Activated CD4-positive, alpha-beta memory T cell treated with anti-CD3 and anti-CD28 coated beads, Interleukin-2, amount 10 ng/mL, durations not matched to agents 7 days and 5 days (primary cell): Measurements from ENCODE around the gene ZNF497. TPM values are rescaled to one million over a fixed set of nuclear protein-coding genes. Genes with fewer than 3 reads are reported as not detected.

Experiments
- CTCF ChIA-PET: fragments of 350-600 bp; sonication (Branson Sonifier 250); formaldehyde crosslinking; loops from one replicate; lab custom pipeline; 2021; ENCODE audit warnings: antibody characterized with exemption, inconsistent platforms; lab: Charles Lee
- POLR2A ChIA-PET: fragments of 350-600 bp; sonication (Branson Sonifier 250); formaldehyde crosslinking; loops from one replicate; lab custom pipeline; 2021; ENCODE audit warnings: antibody characterized with exemption; lab: Charles Lee
- DNase-seq: peaks from one replicate; pipeline ENCODE4 v3.0.0-alpha.2; 2020
- H3K27ac Mint-ChIP-seq: one replicate; pipeline ENCODE4 v1.8.0; 2021; ENCODE audit warnings: mild to moderate bottlenecking, mixed read lengths
- H3K27me3 Mint-ChIP-seq: one replicate; pipeline ENCODE4 v1.8.0; 2021; ENCODE audit warnings: mixed read lengths
- H3K36me3 Mint-ChIP-seq: one replicate; pipeline ENCODE4 v1.8.0; 2021; ENCODE audit warnings: low read depth, mixed read lengths
- H3K4me1 Mint-ChIP-seq: one replicate; pipeline ENCODE4 v1.8.0; 2021; ENCODE audit warnings: mixed read lengths
- H3K4me3 Mint-ChIP-seq: one replicate; pipeline ENCODE4 v1.8.0; 2021; ENCODE audit warnings: mild to moderate bottlenecking, mixed read lengths
- H3K9me3 Mint-ChIP-seq: one replicate; pipeline ENCODE4 v1.8.0; 2021; ENCODE audit warnings: mixed read lengths
- total RNA-seq, 2 experiments: library from RNA; stranded (reverse); gene quantifications; one replicate each; pipeline ENCODE4 v1.2.3, GENCODE V29; 2021

Gene ZNF497
- total RNA-seq, 2 experiments from 2014 or later, result 1.1 to 1.2 TPM

DNA sequence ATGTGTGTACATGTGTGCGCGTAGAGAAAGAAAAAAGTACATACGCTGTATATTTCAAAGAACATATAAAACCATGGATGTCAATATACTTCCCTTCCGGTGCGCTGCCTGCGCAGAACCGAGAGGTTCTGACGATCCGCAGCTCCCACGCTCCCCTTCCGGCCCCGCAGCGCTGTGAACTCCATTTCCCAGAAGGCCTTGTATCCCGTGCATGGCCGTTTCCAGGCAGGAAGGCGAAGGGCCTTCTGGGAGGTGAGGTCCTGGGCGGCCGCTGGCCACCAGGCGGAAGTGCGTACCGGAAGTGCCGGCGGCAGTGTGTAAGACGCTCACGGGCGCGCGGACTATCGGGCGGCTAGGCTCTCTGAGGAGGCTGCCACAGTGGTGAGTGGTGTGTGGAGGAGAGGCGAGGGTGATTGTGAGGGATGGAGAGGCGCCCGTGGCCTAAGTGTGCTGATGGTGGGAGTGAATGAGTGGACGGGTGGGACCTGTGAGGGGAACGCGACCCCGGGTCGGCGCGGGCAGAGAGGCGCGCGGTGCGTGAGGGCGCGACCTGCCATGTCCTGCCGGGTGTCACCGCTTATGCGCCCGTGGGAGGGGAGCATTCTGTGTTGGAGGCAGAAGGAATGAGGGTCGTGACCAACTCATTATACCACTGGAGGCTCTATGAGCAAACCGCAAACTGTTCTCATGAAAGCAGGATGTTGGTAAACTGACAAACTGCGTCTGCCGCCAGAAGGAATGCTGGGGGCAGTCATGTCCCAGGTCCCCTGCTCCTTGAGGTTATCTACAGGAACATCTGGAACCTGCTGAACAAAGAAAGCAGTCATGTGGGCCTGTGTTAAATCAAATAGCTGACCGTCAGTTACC is 57.3 kb downstream of the ZNF497 start, which contains the start of gene ERVK3-1:
ERVK3-1 (plus strand) TSS at position 313 of the 867 bp plus-strand sequence. CDS start 6,792 bp downstream, outside the sequence.
- Mint-ChIP-seq H3K4me3 (peak within 1 kb of the TSS; percentile 100), H3K27me3 (no peaks in the 10 kb centered on the region), H3K9me3 (peaks cover 24% of the 10 kb centered on the region), H3K4me1 (peaks cover 49% of the 10 kb centered on the region), H3K36me3 (peaks cover 86% of the 10 kb centered on the region), H3K27ac (peak within 1 kb of the TSS; percentile 100)
- ChIA-PET CTCF (interaction anchor here (1.7 kb wide), 1 partner anchor 76 kb away, joined by 4 read pairs; the partner anchor contains the start of gene ZNF544), POLR2A (interaction anchor here (0.6 to 2.7 kb wide), 19 partner anchors 9 to 215 kb away, joined by 3 to 23 read pairs (median 4); partner anchors contain the start of genes RPS5, ZBTB45, ZNF274 and ZNF497)
- peak; percentile 96 for DNase-seq

DNA sequence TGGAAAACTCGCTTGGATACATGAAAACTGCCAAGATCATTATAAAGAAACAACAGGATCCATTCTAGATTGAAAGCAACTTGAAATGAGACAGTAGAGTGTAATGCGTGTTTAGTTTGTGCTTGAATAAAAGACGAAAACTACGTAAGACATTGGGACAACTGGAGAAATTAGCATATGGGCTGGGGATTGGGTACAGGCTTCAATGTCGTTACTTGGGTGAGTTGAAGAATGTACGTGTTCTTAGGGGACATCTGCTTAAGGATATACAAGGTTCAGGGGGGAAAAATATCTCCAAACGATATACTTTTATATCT is 57.8 kb downstream of the ZNF497 start:
- DNase-seq, result no peak
- Mint-ChIP-seq H3K4me3 (peak overlapping the region; percentile 100), H3K27me3 (no peaks in the 10 kb centered on the region), H3K36me3 (peaks cover 86% of the 10 kb centered on the region), H3K27ac (peak overlapping the region; percentile 100), H3K9me3 (peaks cover 29% of the 10 kb centered on the region), H3K4me1 (peaks cover 49% of the 10 kb centered on the region)
- POLR2A ChIA-PET, result interaction anchor here (0.6 to 2.7 kb wide), 12 partner anchors 18 to 215 kb away, joined by 3 to 23 read pairs (median 3); partner anchors contain the start of genes ZBTB45, ZNF497 and ZSCAN22
- CTCF ChIA-PET, result interaction anchor here (1.7 kb wide), 1 partner anchor 76 kb away, joined by 4 read pairs; the partner anchor contains the start of gene ZNF544

Other genes starting within 250 kb of the ZNF497 start
- 1 to 10 TPM; 4.5 to 4.6 TPM for gene ZNF329, start 212.0 kb downstream of the ZNF497 start, total RNA-seq
- 10 to 100 TPM; 27.0 to 29.2 TPM for gene ZNF274, start 179.7 kb downstream of the ZNF497 start, total RNA-seq
- 10 to 100 TPM; 47.5 to 50.0 TPM for gene ZNF544, start 133.8 kb downstream of the ZNF497 start, total RNA-seq
- gene ZNF8, start 83.8 kb downstream of the ZNF497 start, total RNA-seq, result 1 to 10 TPM; 4.5 TPM
- gene ERVK3-1, start 57.4 kb downstream of the ZNF497 start, total RNA-seq, result 10 to 100 TPM; 53.8 to 60.1 TPM
- 1 to 10 TPM; 5.4 to 5.7 TPM for gene ZSCAN22, start 35.8 kb downstream of the ZNF497 start, total RNA-seq
- 1 to 10 TPM; 8.5 to 9.9 TPM for gene A1BG, start 9.3 kb downstream of the ZNF497 start, total RNA-seq
- gene ZNF837, start 18.3 kb upstream of the ZNF497 start, total RNA-seq, result 1 to 10 TPM; 1.7 TPM
- gene RPS5, start 24.5 kb upstream of the ZNF497 start, total RNA-seq, result 100 to 1,000 TPM; 785 to 801 TPM
- under 1 TPM in 1 of 2 experiments, not detected in 1; 0.45 TPM for gene RNF225, start 32.9 kb upstream of the ZNF497 start, total RNA-seq
- gene ZNF584, start 45.9 kb upstream of the ZNF497 start, total RNA-seq, result 1 to 10 TPM; 5.2 to 5.5 TPM
- gene ZNF132, start 77.4 kb upstream of the ZNF497 start, total RNA-seq, result 1 to 10 TPM; 4.5 to 4.7 TPM
- gene ZNF324B, start 88.9 kb upstream of the ZNF497 start, total RNA-seq, result 10 to 100 TPM; 11.5 to 12.3 TPM
- gene ZNF324, start 104.3 kb upstream of the ZNF497 start, total RNA-seq, result 10 to 100 TPM; 10.8 to 12.1 TPM
- gene ZNF446, start 113.6 kb upstream of the ZNF497 start, total RNA-seq, result 1 to 10 TPM; 8.4 to 8.7 TPM
- gene SLC27A5, start 149.2 kb upstream of the ZNF497 start, total RNA-seq, result 10 to 100 TPM; 16.8 to 17.1 TPM
- gene ZBTB45, start 157.1 kb upstream of the ZNF497 start, total RNA-seq, result 10 to 100 TPM; 15.8 to 17.4 TPM
- 100 to 1,000 TPM; 345 TPM for gene TRIM28, start 181.3 kb upstream of the ZNF497 start, total RNA-seq
- 100 to 1,000 TPM; 137 to 144 TPM for gene CHMP2A, start 192.4 kb upstream of the ZNF497 start, total RNA-seq
- gene UBE2M, start 195.9 kb upstream of the ZNF497 start, total RNA-seq, result 10 to 100 TPM; 87.5 to 92.4 TPM
- gene MZF1, start 210.6 kb upstream of the ZNF497 start, total RNA-seq, result 10 to 100 TPM; 21.6 to 22.9 TPM